OCI-LY7 (cell line): ENCODE results near the gene ZDHHC1. TPM values are rescaled to one million over a fixed set of nuclear protein-coding genes. Genes with fewer than 3 reads are reported as not detected.

ENCODE experiments used
- BruUV-seq: library from RNA; stranded (reverse); fragments of 400-500 nt; replicated peaks from 2 replicates; lab custom pipeline; 2021; lab: Mats Ljungman, UMichigan
- CTCF ChIA-PET: fragments of 300-600 bp; sonication (Branson Sonifier 250); formaldehyde crosslinking; loops from one replicate; lab custom pipeline; 2022; ENCODE audit warnings: antibody characterized with exemption; ENCODE audit not compliant: unreplicated experiment; lab: Charles Lee
- POLR2A ChIA-PET: fragments of 300-600 bp; sonication (Branson Sonifier 250); formaldehyde crosslinking; loops from one replicate; lab custom pipeline; 2022; ENCODE audit warnings: antibody characterized with exemption; lab: Charles Lee
- DNase-seq: peaks from one replicate; pipeline ENCODE4 v3.0.0-alpha.2; 2015; ENCODE audit warnings: low spot score
- H2AFZ ChIP-seq: fragments of 200-600 bp; sonication (generic), shearing (Covaris generic); 2 replicates; pipeline ENCODE4 v1.6.1; 2014; ENCODE audit warnings: mild to moderate bottlenecking, antibody characterized with exemption, low read length, moderate library complexity
- H3K27ac ChIP-seq: fragments of 200-600 bp; sonication (generic); 2 replicates; pipeline ENCODE4 v1.5.1; 2014; ENCODE audit warnings: mixed run types, low read depth, mild to moderate bottlenecking, moderate library complexity, low read length, inconsistent platforms; ENCODE audit not compliant: poor library complexity, severe bottlenecking
- H3K36me3 ChIP-seq: fragments of 200-600 bp; sonication (generic); 2 replicates; pipeline ENCODE4 v1.6.1; 2014; ENCODE audit warnings: mild to moderate bottlenecking, antibody characterized with exemption, low read length, moderate library complexity, mixed read lengths; ENCODE audit not compliant: insufficient read depth
- H3K4me1 ChIP-seq: fragments of 200-600 bp; sonication (generic); 2 replicates; pipeline ENCODE4 v1.5.1; 2014; ENCODE audit warnings: mild to moderate bottlenecking, low read length; ENCODE audit not compliant: insufficient read depth, poor library complexity, severe bottlenecking
- H3K4me2 ChIP-seq: fragments of 200-600 bp; sonication (generic); 2 replicates; pipeline ENCODE4 v1.6.1; 2014; ENCODE audit warnings: mild to moderate bottlenecking, low read length
- H3K4me3 ChIP-seq: fragments of 200-600 bp; sonication (generic); 2 replicates; pipeline ENCODE4 v1.5.1; 2014; ENCODE audit warnings: mild to moderate bottlenecking, low read depth, low read length; ENCODE audit not compliant: poor library complexity, severe bottlenecking
- H3K79me2 ChIP-seq: fragments of 200-600 bp; sonication (generic); 2 replicates; pipeline ENCODE4 v1.6.1; 2016; ENCODE audit warnings: low read depth, mild to moderate bottlenecking, low read length, moderate library complexity, mixed read lengths; ENCODE audit not compliant: insufficient read depth
- H3K9me2 ChIP-seq: fragments of 200-600 bp; sonication (generic); 2 replicates; pipeline ENCODE4 v1.6.1; 2016; ENCODE audit warnings: mild to moderate bottlenecking, low read length, mixed read lengths; ENCODE audit not compliant: insufficient read depth
- H3K9me3 ChIP-seq: fragments of 200-600 bp; sonication (generic); 2 replicates; pipeline ENCODE4 v1.6.1; 2014; ENCODE audit warnings: mild to moderate bottlenecking, mixed run types, low read length, mixed read lengths
- H4K20me1 ChIP-seq: fragments of 200-600 bp; sonication (generic); 2 replicates; pipeline ENCODE4 v1.6.1; 2014; ENCODE audit warnings: mild to moderate bottlenecking, antibody characterized with exemption, low read length, moderate library complexity, mixed read lengths; ENCODE audit not compliant: insufficient read depth
- EZH2phosphoT487 ChIP-seq: fragments of 200-600 bp; sonication (generic); IDR thresholded peaks from 2 replicates; pipeline ENCODE4 v1.6.1; 2018; ENCODE audit warnings: low read depth, borderline replicate concordance, mild to moderate bottlenecking, mixed run types, antibody characterized with exemption, low read length, moderate library complexity, mixed read lengths
- intact Hi-C: fragments of 100-400 bp; cut with micrococcal nuclease; formaldehyde crosslinking; loops from one replicate; pipeline ENCODE4 v1.10.0; 2022; ENCODE audit not compliant: unreplicated experiment
- total RNA-seq, 2 experiments: library from RNA; depleted of rRNA in 1 of 2; stranded (reverse); fragments of >200 nt in 1 of 2; shearing (Covaris generic) in 1 of 2; gene quantifications; 2 replicates each; pipeline ENCODE4 v1.2.3, GENCODE V29; 2014 to 2022
- TF ChIP-seq, protein P1 (sequence below): fragments of 200-600 bp; sonication (generic); conservative IDR thresholded peaks from 2 replicates; pipeline ENCODE4 v1.5.1; 2014; ENCODE audit warnings: mild to moderate bottlenecking, antibody characterized with exemption, low read length, moderate library complexity, mixed read lengths

ZDHHC1 gene
- total RNA-seq, 2 experiments from 2014 or later = not detected

DNA sequence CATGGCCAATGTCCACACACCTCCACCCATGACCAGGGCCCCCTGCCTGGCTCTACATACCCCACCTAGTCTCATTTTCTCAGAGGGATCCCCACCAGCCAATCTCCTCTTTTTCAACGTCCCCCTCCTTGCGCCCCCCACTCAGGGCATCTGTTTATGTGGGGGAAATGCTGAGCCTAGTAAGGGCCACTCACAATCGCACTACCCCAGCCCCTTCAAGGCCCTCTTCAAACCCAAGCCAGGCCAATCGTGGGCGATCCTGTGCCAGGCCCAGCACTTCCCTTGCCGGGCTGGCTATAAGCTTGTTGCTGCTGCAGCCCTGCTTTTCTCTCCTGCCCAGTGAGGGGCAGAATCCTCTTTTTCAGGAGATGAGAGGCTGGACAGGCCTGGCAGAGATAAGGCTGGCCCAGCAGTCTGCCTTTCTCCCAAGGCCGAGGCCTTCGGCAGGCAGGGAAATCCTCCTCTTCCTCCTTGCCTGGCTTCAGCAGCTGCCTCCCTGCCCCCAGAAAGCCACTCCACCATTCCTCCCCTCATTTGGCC, 30.8 kb upstream of the ZDHHC1 start:
- Histone ChIP-seq H3K79me2 (no peaks in the 10 kb centered on the region), H3K4me1 (no peaks in the 10 kb centered on the region), H3K9me2 (no peaks in the 10 kb centered on the region), H2AFZ (no peak overlapping the region), H4K20me1 (no peaks in the 10 kb centered on the region), H3K9me3 (no peaks in the 10 kb centered on the region), H3K4me3 (no peak overlapping the region), H3K36me3 (no peaks in the 10 kb centered on the region), H3K27ac (no peak overlapping the region), H3K4me2 (no peak overlapping the region)
- TF ChIP-seq EZH2phosphoT487 = no peak
- TF ChIP-seq, protein P1, sequence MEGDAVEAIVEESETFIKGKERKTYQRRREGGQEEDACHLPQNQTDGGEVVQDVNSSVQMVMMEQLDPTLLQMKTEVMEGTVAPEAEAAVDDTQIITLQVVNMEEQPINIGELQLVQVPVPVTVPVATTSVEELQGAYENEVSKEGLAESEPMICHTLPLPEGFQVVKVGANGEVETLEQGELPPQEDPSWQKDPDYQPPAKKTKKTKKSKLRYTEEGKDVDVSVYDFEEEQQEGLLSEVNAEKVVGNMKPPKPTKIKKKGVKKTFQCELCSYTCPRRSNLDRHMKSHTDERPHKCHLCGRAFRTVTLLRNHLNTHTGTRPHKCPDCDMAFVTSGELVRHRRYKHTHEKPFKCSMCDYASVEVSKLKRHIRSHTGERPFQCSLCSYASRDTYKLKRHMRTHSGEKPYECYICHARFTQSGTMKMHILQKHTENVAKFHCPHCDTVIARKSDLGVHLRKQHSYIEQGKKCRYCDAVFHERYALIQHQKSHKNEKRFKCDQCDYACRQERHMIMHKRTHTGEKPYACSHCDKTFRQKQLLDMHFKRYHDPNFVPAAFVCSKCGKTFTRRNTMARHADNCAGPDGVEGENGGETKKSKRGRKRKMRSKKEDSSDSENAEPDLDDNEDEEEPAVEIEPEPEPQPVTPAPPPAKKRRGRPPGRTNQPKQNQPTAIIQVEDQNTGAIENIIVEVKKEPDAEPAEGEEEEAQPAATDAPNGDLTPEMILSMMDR = no peak
- no TSS peak for BruUV-seq
- intact Hi-C loops = loop anchor here (1.0 kb wide), 1 partner anchor 19 kb away; no protein-coding TSS in a partner anchor
- no peak for DNase-seq
- ChIA-PET CTCF (interaction anchor here (1.0 kb wide), 1 partner anchor 69 kb away, joined by 3 read pairs; no protein-coding TSS in a partner anchor), POLR2A (no interaction called here)

DNA sequence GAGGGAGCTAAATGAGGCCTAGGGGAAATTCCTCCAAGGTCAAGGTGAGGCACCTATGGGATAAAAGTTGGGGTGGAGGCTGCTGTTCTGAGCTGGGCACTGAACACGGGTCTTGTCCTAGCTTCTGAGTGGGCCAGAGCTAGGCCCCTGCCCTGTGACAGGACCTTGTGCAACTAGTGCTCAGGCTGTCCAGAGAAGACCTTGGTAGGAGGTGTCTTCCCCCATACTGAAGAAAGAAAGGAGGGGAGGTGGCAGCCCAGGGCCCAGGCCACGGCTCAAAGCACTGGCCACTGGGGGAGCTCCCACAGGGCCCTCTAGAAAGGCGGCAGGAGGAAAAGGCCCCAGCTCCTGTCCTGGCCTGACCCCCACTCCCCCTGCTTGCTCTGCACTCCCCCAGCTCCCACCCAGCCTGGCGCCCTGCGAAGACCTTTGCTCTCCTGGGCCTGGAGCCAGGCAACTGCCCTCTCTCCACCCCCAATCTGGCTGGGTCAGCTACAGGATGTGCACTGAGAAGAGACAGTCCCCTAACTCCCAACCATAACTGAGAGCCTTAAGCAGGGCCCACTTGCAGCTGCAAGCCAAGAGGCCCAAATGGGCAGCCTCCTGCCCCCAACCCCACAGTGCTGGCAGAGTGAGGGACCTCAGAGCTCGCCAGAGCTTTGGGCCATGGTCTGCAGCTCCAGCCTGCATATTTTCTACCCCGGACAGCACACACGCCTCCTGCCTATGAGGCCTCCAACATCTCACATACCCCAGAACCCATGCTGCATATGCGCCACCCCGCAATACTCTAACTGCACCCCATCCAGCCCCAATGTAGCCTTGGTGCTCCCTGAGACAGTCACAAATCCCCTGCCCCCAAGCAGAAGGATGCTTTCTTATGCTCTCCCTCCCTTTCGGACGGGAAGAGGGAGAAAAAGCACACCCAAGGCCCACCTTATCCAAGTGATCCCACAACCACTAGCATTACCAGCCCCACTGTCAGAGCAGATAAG, 29.9 kb upstream of the ZDHHC1 start:
- H3K9me2 ChIP-seq = no peaks in the 10 kb centered on the region
- H3K36me3 ChIP-seq = no peaks in the 10 kb centered on the region
- intact Hi-C loops = no loop called here
- H3K4me2 ChIP-seq = no peak overlapping the region
- ChIA-PET CTCF (no interaction called here), POLR2A (no interaction called here)
- H2AFZ ChIP-seq = no peak overlapping the region
- H3K4me3 ChIP-seq = no peak overlapping the region
- H4K20me1 ChIP-seq = no peaks in the 10 kb centered on the region
- DNase-seq = no peak
- H3K9me3 ChIP-seq = no peaks in the 10 kb centered on the region
- H3K4me1 ChIP-seq = no peaks in the 10 kb centered on the region
- BruUV-seq = no TSS peak
- H3K79me2 ChIP-seq = no peaks in the 10 kb centered on the region
- TF ChIP-seq, protein P1 = no peak
- no peak for TF ChIP-seq EZH2phosphoT487
- no peak overlapping the region for H3K27ac ChIP-seq
